Activated T-cell treated with anti-CD3 and anti-CD28 coated beads, Interleukin-2, amount 50 U/mL, for 72 hours (primary cell): ENCODE results near the gene LANCL2. TPM values are rescaled to one million over a fixed set of nuclear protein-coding genes. Genes with fewer than 3 reads are reported as not detected.
A peak's percentile ranks its signal among the peaks of the same experiment; 100 is the strongest.
"Not testable (repeated sequence)": the region's sequence is repeated elsewhere in the genome, so short reads cannot be mapped to it uniquely, and the experiment has no call there.

Source experiments
- ATAC-seq, 2 donors: fragments of 150-1000 bp; cut with Tn5 transposase; replicated peaks in 1 of 2; 2 replicates each; pipeline ENCODE4 v1.10.0; 2021; ENCODE audit warnings: moderate library complexity in 2 of 2, mild to moderate bottlenecking in 1 of 2
- DNase-seq, 2 donors: peaks; one replicate each; pipeline ENCODE4 v3.0.0; 2021 to 2022; ENCODE audit warnings: mixed read lengths in 1 of 2
- H3K27ac Mint-ChIP-seq: one replicate; pipeline ENCODE4 v1.8.0; 2022; ENCODE audit warnings: mild to moderate bottlenecking, moderate library complexity, mixed read lengths
- H3K27me3 Mint-ChIP-seq: one replicate; pipeline ENCODE4 v1.8.0; 2022; ENCODE audit warnings: low read depth, mixed read lengths
- H3K36me3 Mint-ChIP-seq, 2 donors: one replicate each; pipeline ENCODE4 v1.8.0; 2022; ENCODE audit warnings: mixed read lengths in 2 of 2, mild to moderate bottlenecking in 1 of 2; ENCODE audit not compliant: insufficient read depth in 2 of 2
- H3K4me1 Mint-ChIP-seq: one replicate; pipeline ENCODE4 v1.8.0; 2022; ENCODE audit warnings: low read depth, mixed read lengths
- H3K4me3 Mint-ChIP-seq, 2 donors: one replicate each; pipeline ENCODE4 v1.8.0; 2022; ENCODE audit warnings: mild to moderate bottlenecking in 2 of 2, mixed read lengths in 2 of 2, moderate library complexity in 2 of 2
- H3K9me3 Mint-ChIP-seq, 2 donors: one replicate each; pipeline ENCODE4 v1.8.0; 2022; ENCODE audit warnings: mixed read lengths in 2 of 2
- total RNA-seq, 2 donors: library from RNA; stranded (reverse); gene quantifications; one replicate each; pipeline ENCODE4 v1.2.3, GENCODE V29; 2022

Gene LANCL2
- total RNA-seq, 2 donors from 2014 or later: 9.5 to 13.0 TPM

DNA sequence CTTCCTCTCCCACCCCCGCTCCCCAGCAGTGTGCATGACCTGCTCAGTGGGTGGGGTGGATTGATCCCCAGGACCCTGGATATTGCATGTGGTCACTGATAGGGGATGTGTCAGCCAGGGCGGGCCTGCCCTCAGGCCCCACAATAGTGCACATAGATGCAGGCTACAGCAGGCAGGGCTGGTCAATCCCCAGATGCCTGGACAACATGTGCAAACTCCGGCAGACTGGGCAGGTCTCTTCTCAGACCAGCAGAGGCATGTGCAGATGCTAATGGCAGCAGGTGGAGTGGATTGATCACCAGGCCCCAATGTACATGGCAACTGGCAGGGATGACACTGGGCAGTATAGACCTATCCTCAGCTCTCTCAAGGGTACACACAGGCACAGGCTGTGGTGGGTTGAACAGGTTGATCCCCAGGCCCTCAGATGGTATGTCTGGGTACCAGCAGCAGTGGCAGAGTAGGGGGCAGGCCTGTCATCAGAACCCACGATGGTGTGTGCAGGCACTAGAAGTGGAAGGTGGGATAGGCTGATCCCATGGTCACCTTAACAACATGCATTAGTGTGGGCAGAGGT, 98.6 kb downstream of the LANCL2 start:
- H3K27me3 Mint-ChIP-seq: no peaks in the 10 kb centered on the region
- H3K36me3 Mint-ChIP-seq: peaks cover 40 to 54% of the 10 kb centered on the region in 2 donors
- H3K4me1 Mint-ChIP-seq: peaks cover 22% of the 10 kb centered on the region
- no peak overlapping the region for H3K4me3 Mint-ChIP-seq
- ATAC-seq (no peak), DNase-seq (no peak)
- H3K27ac Mint-ChIP-seq: no peak overlapping the region
- peaks cover 4 to 26% of the 10 kb centered on the region in 2 donors for H3K9me3 Mint-ChIP-seq

DNA sequence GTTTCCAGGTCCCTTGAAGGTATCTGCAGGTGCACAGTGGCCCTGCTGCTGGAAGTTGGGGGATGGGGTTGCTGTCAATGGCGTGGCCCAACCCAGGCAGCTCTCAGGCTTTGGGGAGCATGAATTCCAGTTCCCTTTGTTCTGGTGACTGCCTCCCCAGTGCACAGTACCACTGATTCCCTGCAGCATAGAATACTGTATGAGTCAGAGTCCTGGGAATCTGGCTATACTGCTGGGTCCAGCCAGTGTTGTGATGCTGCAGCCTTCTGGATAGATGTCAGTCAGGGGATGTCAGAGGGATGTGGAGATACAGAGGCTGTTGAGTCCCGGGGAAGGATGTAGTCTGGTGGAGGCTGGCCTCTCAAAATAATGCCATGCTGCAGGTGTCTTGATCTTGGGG, 99.3 kb downstream of the LANCL2 start:
- no peaks in the 10 kb centered on the region for H3K27me3 Mint-ChIP-seq
- H3K36me3 Mint-ChIP-seq: peaks cover 35 to 49% of the 10 kb centered on the region in 2 donors
- ATAC-seq (no peak), DNase-seq (no peak)
- peaks cover 29% of the 10 kb centered on the region for H3K4me1 Mint-ChIP-seq
- H3K27ac Mint-ChIP-seq: no peak overlapping the region
- H3K9me3 Mint-ChIP-seq: peaks cover 2 to 22% of the 10 kb centered on the region in 2 donors
- H3K4me3 Mint-ChIP-seq: no peak overlapping the region

- DNase-seq: no peak
- Mint-ChIP-seq H3K36me3 (peaks cover 31 to 44% of the 10 kb centered on the region in 2 donors), H3K4me1 (peaks cover 41% of the 10 kb centered on the region), H3K9me3 (peaks cover 2 to 15% of the 10 kb centered on the region in 2 donors), H3K27me3 (no peaks in the 10 kb centered on the region), H3K4me3 (no peak overlapping the region), H3K27ac (no peak overlapping the region)
- no peak for ATAC-seq
These were observed 100.6 kb downstream of the LANCL2 start for GRCh38 chr7:55465691-55466090.

GRCh38 chr7:55467047-55467593, 102.0 kb downstream of the LANCL2 start:
- peaks cover 0 to 10% of the 10 kb centered on the region in 2 donors for H3K9me3 Mint-ChIP-seq
- H3K27ac Mint-ChIP-seq: no peak overlapping the region
- no peaks in the 10 kb centered on the region for H3K27me3 Mint-ChIP-seq
- DNase-seq (no peak), ATAC-seq (no peak)
- no peak overlapping the region for H3K4me3 Mint-ChIP-seq
- H3K36me3 Mint-ChIP-seq: peaks cover 29 to 44% of the 10 kb centered on the region in 2 donors
- H3K4me1 Mint-ChIP-seq: peaks cover 46% of the 10 kb centered on the region

GRCh38 chr7:55468495-55468894, 103.4 kb downstream of the LANCL2 start:
- H3K27me3 Mint-ChIP-seq: no peaks in the 10 kb centered on the region
- DNase-seq: no peak
- no peak for ATAC-seq
- peak overlapping the region; percentile 87 for H3K27ac Mint-ChIP-seq
- H3K4me3 Mint-ChIP-seq: peak overlapping the region in 1 of 2 donors; percentile 49
- peaks cover 0 to 7% of the 10 kb centered on the region in 2 donors for H3K9me3 Mint-ChIP-seq
- H3K36me3 Mint-ChIP-seq: peaks cover 24 to 34% of the 10 kb centered on the region in 2 donors
- peaks cover 41% of the 10 kb centered on the region for H3K4me1 Mint-ChIP-seq

- DNase-seq (peak in 1 of 2 donors; percentile 14), ATAC-seq (peak; percentile 89 to 91)
- Mint-ChIP-seq H3K9me3 (peaks cover 0 to 7% of the 10 kb centered on the region in 2 donors), H3K36me3 (peaks cover 21 to 33% of the 10 kb centered on the region in 2 donors), H3K4me1 (peaks cover 45% of the 10 kb centered on the region), H3K27ac (peak overlapping the region; percentile 87), H3K4me3 (peak overlapping the region in 1 of 2 donors; percentile 52), H3K27me3 (no peaks in the 10 kb centered on the region)
These were observed 104.1 kb downstream of the LANCL2 start for GRCh38 chr7:55469271-55469681.

GRCh38 chr7:55469721-55470120, 104.6 kb downstream of the LANCL2 start:
- ATAC-seq: no peak
- H3K27me3 Mint-ChIP-seq: no peaks in the 10 kb centered on the region
- H3K36me3 Mint-ChIP-seq: peaks cover 18 to 30% of the 10 kb centered on the region in 2 donors
- peaks cover 50% of the 10 kb centered on the region for H3K4me1 Mint-ChIP-seq
- H3K9me3 Mint-ChIP-seq: peaks cover 0 to 7% of the 10 kb centered on the region in 2 donors
- H3K27ac Mint-ChIP-seq: no peak overlapping the region
- H3K4me3 Mint-ChIP-seq: peak overlapping the region in 1 of 2 donors; percentile 15
- DNase-seq: no peak

DNA sequence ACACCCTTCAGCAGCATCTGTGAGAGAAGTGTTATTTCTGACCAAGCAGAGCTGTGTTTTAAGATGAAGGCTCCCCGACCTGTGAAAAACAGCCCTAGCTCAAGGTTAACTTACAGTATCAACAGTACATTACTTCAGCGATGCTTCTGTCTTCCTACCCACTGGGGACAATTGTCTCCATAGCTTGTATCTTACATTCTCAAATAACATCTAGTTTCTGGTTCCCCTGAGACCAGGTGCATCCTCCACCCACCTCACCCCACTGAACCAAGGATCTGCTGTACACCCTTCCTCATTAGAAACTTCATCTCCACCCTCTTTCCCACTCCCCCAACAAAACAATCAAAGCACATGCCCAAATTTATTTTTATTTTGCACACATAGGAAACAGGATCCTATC, 105.1 kb downstream of the LANCL2 start:
- DNase-seq (no peak), ATAC-seq (no peak)
- H3K27me3 Mint-ChIP-seq: no peaks in the 10 kb centered on the region
- H3K27ac Mint-ChIP-seq: peak overlapping the region; percentile 72
- H3K36me3 Mint-ChIP-seq: peaks cover 14 to 26% of the 10 kb centered on the region in 2 donors
- peaks cover 55% of the 10 kb centered on the region for H3K4me1 Mint-ChIP-seq
- H3K4me3 Mint-ChIP-seq: peak overlapping the region in 1 of 2 donors; percentile 4
- peaks cover 0 to 7% of the 10 kb centered on the region in 2 donors for H3K9me3 Mint-ChIP-seq

DNA sequence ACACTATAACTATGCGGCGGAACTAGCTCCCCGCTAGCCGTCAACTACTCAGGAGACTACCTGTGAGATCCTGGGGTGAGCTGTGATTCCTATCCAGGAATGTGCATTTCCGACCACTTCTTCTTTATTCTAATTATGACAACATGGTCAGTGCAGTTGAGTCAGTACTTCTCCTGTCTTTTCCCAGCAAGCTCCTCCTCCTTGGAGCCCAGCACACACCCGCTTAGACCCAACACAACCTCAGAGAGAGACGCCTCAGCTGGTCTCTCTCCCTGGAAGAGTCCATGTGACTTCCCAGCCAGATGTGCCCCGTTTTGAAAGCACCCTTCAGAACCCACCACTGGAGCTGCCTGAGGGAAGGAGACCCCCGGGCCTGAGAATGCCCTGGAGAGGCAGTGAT, 106.5 kb downstream of the LANCL2 start:
- not testable (repeated sequence) for ATAC-seq, DNase-seq, H3K4me3 Mint-ChIP-seq, H3K27me3 Mint-ChIP-seq, H3K9me3 Mint-ChIP-seq, H3K27ac Mint-ChIP-seq
- peaks cover 10 to 18% of the 10 kb centered on the region in 2 donors for H3K36me3 Mint-ChIP-seq
- peaks cover 67% of the 10 kb centered on the region for H3K4me1 Mint-ChIP-seq

DNA sequence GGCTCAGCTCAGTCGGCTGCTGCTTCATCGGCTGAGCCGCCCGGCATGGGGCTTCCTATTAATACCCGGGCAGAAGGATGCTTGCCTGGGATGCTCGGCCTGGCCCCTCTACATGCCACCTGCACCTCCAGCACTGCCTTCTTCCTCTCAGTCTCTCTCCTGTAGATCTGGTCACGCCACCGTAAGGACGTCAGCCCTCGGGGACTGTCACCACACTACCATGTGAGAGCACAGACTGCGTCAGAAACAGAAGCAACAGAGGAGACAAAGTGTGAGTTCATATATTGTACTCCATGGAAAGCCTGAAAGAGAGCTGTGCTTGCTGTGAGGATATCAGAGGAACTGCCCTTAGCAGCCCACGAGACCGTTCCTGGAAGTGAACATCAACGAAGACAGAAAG, 107.3 kb downstream of the LANCL2 start:
- not testable (repeated sequence) for ATAC-seq, H3K27me3 Mint-ChIP-seq, H3K27ac Mint-ChIP-seq, DNase-seq, H3K4me3 Mint-ChIP-seq, H3K9me3 Mint-ChIP-seq
- Mint-ChIP-seq H3K4me1 (peaks cover 73% of the 10 kb centered on the region), H3K36me3 (peaks cover 8 to 13% of the 10 kb centered on the region in 2 donors)

- peaks cover 7 to 9% of the 10 kb centered on the region in 2 donors for H3K36me3 Mint-ChIP-seq
- H3K9me3 Mint-ChIP-seq: no peaks in the 10 kb centered on the region
- no peak overlapping the region for H3K4me3 Mint-ChIP-seq
- ATAC-seq (no peak), DNase-seq (no peak)
- no peaks in the 10 kb centered on the region for H3K27me3 Mint-ChIP-seq
- H3K27ac Mint-ChIP-seq: no peak overlapping the region
- H3K4me1 Mint-ChIP-seq: peaks cover 73% of the 10 kb centered on the region
These were observed 108.0 kb downstream of the LANCL2 start for GRCh38 chr7:55472928-55473725.

DNA sequence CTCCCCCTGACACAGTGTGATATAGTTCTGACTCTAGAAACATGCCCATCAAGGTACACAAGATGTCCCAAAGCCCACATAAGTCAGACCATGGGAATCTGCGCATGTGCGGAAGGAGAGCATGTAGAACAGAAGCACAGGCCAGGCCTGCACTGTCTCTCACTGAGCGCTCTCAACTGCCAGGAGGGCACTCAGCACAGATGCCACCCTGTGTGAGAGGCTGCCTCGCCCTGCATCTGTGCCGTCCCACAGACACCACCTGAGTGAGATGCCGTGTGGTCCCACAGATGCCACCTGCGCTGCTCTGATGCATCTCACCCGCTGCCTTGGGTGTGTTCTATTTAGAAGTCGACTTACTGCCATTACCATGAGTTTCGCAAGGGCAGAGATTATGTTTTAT, 108.8 kb downstream of the LANCL2 start:
- H3K4me1 Mint-ChIP-seq: peaks cover 72% of the 10 kb centered on the region
- H3K27ac Mint-ChIP-seq: peak overlapping the region; percentile 26
- H3K4me3 Mint-ChIP-seq: no peak overlapping the region
- DNase-seq (no peak), ATAC-seq (no peak)
- no peaks in the 10 kb centered on the region for H3K27me3 Mint-ChIP-seq
- no peaks in the 10 kb centered on the region for H3K9me3 Mint-ChIP-seq
- peaks cover 4 to 8% of the 10 kb centered on the region in 2 donors for H3K36me3 Mint-ChIP-seq
